H9 (cell line): ENCODE results near the gene INPP5A. TPM values are rescaled to one million over a fixed set of nuclear protein-coding genes. Genes with fewer than 3 reads are reported as not detected.

Experiments
- DNase-seq: peaks from one replicate; pipeline ENCODE4 v3.0.0-alpha.2; 2017
- H2AFZ ChIP-seq: one replicate; pipeline ENCODE4 v1.6.1; 2013; ENCODE audit warnings: mild to moderate bottlenecking, low read length, control low read depth, moderate library complexity
- H2AK5ac ChIP-seq: 2 replicates; pipeline ENCODE4 v1.6.1; 2013; ENCODE audit warnings: low read length, control low read depth, mixed read lengths; ENCODE audit not compliant: insufficient read length
- H2BK120ac ChIP-seq: one replicate; pipeline ENCODE4 v1.6.1; 2013; ENCODE audit warnings: low read depth, mild to moderate bottlenecking, low read length, control low read depth, inconsistent platforms; ENCODE audit not compliant: poor library complexity, severe bottlenecking
- H2BK12ac ChIP-seq: 2 replicates; pipeline ENCODE4 v1.6.1; 2013; ENCODE audit warnings: low read length, control low read depth, mixed read lengths, low read depth; ENCODE audit not compliant: insufficient read length
- H2BK15ac ChIP-seq: 2 replicates; pipeline ENCODE4 v1.6.1; 2013; ENCODE audit warnings: low read depth, low read length, control low read depth
- H2BK20ac ChIP-seq: one replicate; pipeline ENCODE4 v1.6.1; 2013; ENCODE audit warnings: low read depth, mild to moderate bottlenecking, low read length, control low read depth, inconsistent platforms; ENCODE audit not compliant: poor library complexity, severe bottlenecking
- H2BK5ac ChIP-seq: 2 replicates; pipeline ENCODE4 v1.6.1; 2013; ENCODE audit warnings: low read length, control low read depth, mixed read lengths; ENCODE audit not compliant: insufficient read length
- H3K14ac ChIP-seq: 2 replicates; pipeline ENCODE4 v1.6.1; 2013; ENCODE audit warnings: low read length, control low read depth; ENCODE audit not compliant: insufficient read depth
- H3K18ac ChIP-seq: 2 replicates; pipeline ENCODE4 v1.6.1; 2013; ENCODE audit warnings: low read depth, mild to moderate bottlenecking, mixed read lengths, low read length, control low read depth; ENCODE audit not compliant: insufficient read length
- H3K23ac ChIP-seq: 2 replicates; pipeline ENCODE4 v1.6.1; 2013; ENCODE audit warnings: low read length, control low read depth, mixed read lengths, low read depth; ENCODE audit not compliant: insufficient read length
- H3K23me2 ChIP-seq: 2 replicates; pipeline ENCODE4 v1.6.1; 2013; ENCODE audit warnings: low read depth, mild to moderate bottlenecking, mixed read lengths, low read length, control low read depth; ENCODE audit not compliant: insufficient read length, poor library complexity, severe bottlenecking
- H3K27ac ChIP-seq: 2 replicates; pipeline ENCODE4 v1.5.1; 2013; ENCODE audit warnings: low read length, control low read depth, mixed read lengths, low read depth; ENCODE audit not compliant: insufficient read length
- H3K27me3 ChIP-seq: 2 replicates; pipeline ENCODE4 v1.6.1; 2013; ENCODE audit warnings: low read length, control low read depth, inconsistent platforms; ENCODE audit not compliant: insufficient read depth
- H3K4ac ChIP-seq: 2 replicates; pipeline ENCODE4 v1.6.1; 2013; ENCODE audit warnings: low read depth, mild to moderate bottlenecking, control low read depth, inconsistent platforms, low read length, moderate library complexity
- H3K4me1 ChIP-seq: 2 replicates; pipeline ENCODE4 v1.6.1; 2013; ENCODE audit warnings: low read length, control low read depth, inconsistent platforms; ENCODE audit not compliant: insufficient read depth
- H3K4me2 ChIP-seq: 2 replicates; pipeline ENCODE4 v1.6.1; 2013; ENCODE audit warnings: low read length, control low read depth, mixed read lengths; ENCODE audit not compliant: insufficient read length, insufficient read depth
- H3K56ac ChIP-seq: 2 replicates; pipeline ENCODE4 v1.6.1; 2013; ENCODE audit warnings: low read depth, mild to moderate bottlenecking, mixed read lengths, low read length, control low read depth; ENCODE audit not compliant: insufficient read length
- H3K79me1 ChIP-seq: 2 replicates; pipeline ENCODE4 v1.6.1; 2013; ENCODE audit warnings: low read depth, mild to moderate bottlenecking, moderate library complexity, low read length, control low read depth, inconsistent platforms; ENCODE audit not compliant: insufficient read depth, poor library complexity, severe bottlenecking
- H3K79me2 ChIP-seq: 2 replicates; pipeline ENCODE4 v1.6.1; 2013; ENCODE audit warnings: low read length, control low read depth, inconsistent platforms; ENCODE audit not compliant: insufficient read depth
- H3K9ac ChIP-seq: 2 replicates; pipeline ENCODE4 v1.6.1; 2013; ENCODE audit warnings: low read length, control low read depth, mixed read lengths; ENCODE audit not compliant: insufficient read length; ENCODE audit errors: extremely low read depth
- H3K9me3 ChIP-seq: one replicate; pipeline ENCODE4 v1.6.1; 2013; ENCODE audit warnings: low read depth, low read length, inconsistent platforms; ENCODE audit not compliant: control insufficient read depth
- H3T11ph ChIP-seq: one replicate; pipeline ENCODE4 v1.6.1; 2013; ENCODE audit warnings: mild to moderate bottlenecking, low read length, control low read depth, inconsistent platforms
- H4K20me1 ChIP-seq: one replicate; pipeline ENCODE4 v1.6.1; 2013; ENCODE audit not compliant: control insufficient read depth, insufficient read length, insufficient read depth
- H4K5ac ChIP-seq: 2 replicates; pipeline ENCODE4 v1.6.1; 2013; ENCODE audit warnings: low read depth, mild to moderate bottlenecking, mixed read lengths, low read length, control low read depth; ENCODE audit not compliant: insufficient read length
- H4K8ac ChIP-seq: replicated peaks from 2 replicates; pipeline ENCODE4 v1.6.1; 2013; ENCODE audit warnings: low read length, control low read depth, mixed read lengths, low read depth; ENCODE audit not compliant: insufficient read length
- H4K91ac ChIP-seq: 2 replicates; pipeline ENCODE4 v1.6.1; 2013; ENCODE audit warnings: low read depth, mild to moderate bottlenecking, moderate library complexity, mixed read lengths, low read length, control low read depth; ENCODE audit not compliant: insufficient read length
- H3K27ac Mint-ChIP-seq, 3 experiments: 2 replicates in 2 of 3; 3 replicates in 1 of 3; pipeline ENCODE4 v1.8.0; 2020 to 2021; ENCODE audit warnings: mixed read lengths in 3 of 3, mild to moderate bottlenecking in 1 of 3, moderate library complexity in 1 of 3
- H3K27me3 Mint-ChIP-seq: 2 replicates; pipeline ENCODE4 v1.8.0; 2021; ENCODE audit warnings: low read depth, mild to moderate bottlenecking, moderate library complexity, mixed read lengths
- H3K36me3 Mint-ChIP-seq, 3 experiments: 2 replicates in 2 of 3; 3 replicates in 1 of 3; pipeline ENCODE4 v1.8.0; 2020 to 2021; ENCODE audit warnings: low read depth in 3 of 3, mixed read lengths in 3 of 3; ENCODE audit not compliant: insufficient read depth in 1 of 3
- H3K4me1 Mint-ChIP-seq, 2 experiments: 2 replicates each; pipeline ENCODE4 v1.8.0; 2020; ENCODE audit warnings: mixed read lengths in 2 of 2
- H3K4me3 Mint-ChIP-seq, 2 experiments: 2 replicates in 1 of 2; 3 replicates in 1 of 2; pipeline ENCODE4 v1.8.0; 2020 to 2021; ENCODE audit warnings: mild to moderate bottlenecking in 2 of 2, mixed read lengths in 2 of 2, moderate library complexity in 1 of 2
- H3K9me3 Mint-ChIP-seq, 2 experiments: 2 replicates in 1 of 2; 3 replicates in 1 of 2; pipeline ENCODE4 v1.8.0; 2020; ENCODE audit warnings: mild to moderate bottlenecking in 2 of 2, mixed read lengths in 2 of 2, moderate library complexity in 1 of 2
- WGBS: extraction: QIAGEN DNeasy Blood & Tissue Kit; methylation state at CpG from one replicate; pipeline ENCODE4 v1.1.7; 2013; ENCODE audit warnings: missing lambda C conversion rate, low lambda C conversion rate, mixed read lengths; ENCODE audit not compliant: insufficient read length; ENCODE audit errors: extremely low coverage; 5-methylcytosine and 5-hydroxymethylcytosine counted together
- total RNA-seq: library from RNA; stranded (reverse); gene quantifications from 2 replicates; pipeline ENCODE4 v1.2.1, GENCODE V29; 2021
- TF ChIP-seq, protein P1 (sequence below): fragments of 200-600 bp; sonication (generic); conservative IDR thresholded peaks from 3 replicates; pipeline ENCODE4 v1.8.0; 2021; ENCODE audit warnings: antibody characterized with exemption, mild to moderate bottlenecking

The INPP5A gene
- total RNA-seq, 1 experiment from 2014 or later = 17.7 TPM

DNA sequence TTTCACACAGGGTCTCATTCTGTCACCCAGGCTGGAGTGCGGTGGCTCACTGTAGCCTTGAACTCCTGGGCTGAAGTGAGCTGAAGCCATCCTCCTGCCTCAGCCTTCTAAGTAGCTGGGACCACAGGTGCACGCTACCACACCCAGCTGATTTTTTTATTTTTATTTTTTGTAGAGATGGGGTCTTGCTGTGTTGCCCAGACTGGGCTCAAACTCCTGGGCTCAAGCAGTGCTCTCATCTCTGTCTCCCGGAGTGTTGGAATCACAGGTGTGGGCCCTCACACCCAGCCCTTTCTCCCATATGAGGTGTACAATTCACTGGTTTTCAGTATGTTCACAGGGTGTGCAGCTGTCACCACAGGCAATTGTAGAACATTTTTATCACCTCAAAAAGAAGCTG, 5.2 kb downstream of the INPP5A start:
- WGBS = no CpG with 5 or more reads among the region's 3 CpGs
- no peak overlapping the region for H3K27ac Mint-ChIP-seq
- peaks cover 34 to 53% of the 10 kb centered on the region in 2 experiments for H3K4me1 Mint-ChIP-seq

More for the DNA sequence above, 5.2 kb downstream of the INPP5A start:
- no peaks in the 10 kb centered on the region; the same call in 1 of the 2 replicates for H3K4me1 ChIP-seq
- Mint-ChIP-seq H3K9me3 (no peaks in the 10 kb centered on the region), H3K27me3 (peaks cover 15% of the 10 kb centered on the region), H3K36me3 (peaks cover 0 to 2% (median 0%) of the 10 kb centered on the region in 3 experiments; a peak in 2 of 7 replicates), H3K4me3 (no peak overlapping the region; a peak in 1 of 5 replicates)
- H2BK12ac ChIP-seq = no peak overlapping the region
- H4K5ac ChIP-seq = no peak overlapping the region
- no peaks in the 10 kb centered on the region for H4K20me1 ChIP-seq
- H3K23me2 ChIP-seq = peaks cover 5% of the 10 kb centered on the region
- no peak overlapping the region for H3K18ac ChIP-seq
- H3K9me3 ChIP-seq = no peaks in the 10 kb centered on the region
- H3K4me2 ChIP-seq = no peak overlapping the region
- H2BK120ac ChIP-seq = no peak overlapping the region
- H3K27ac ChIP-seq = no peak overlapping the region
- H2AK5ac ChIP-seq = no peak overlapping the region
- no peak overlapping the region for H3K14ac ChIP-seq
- H2BK20ac ChIP-seq = no peak overlapping the region
- H2BK15ac ChIP-seq = no peak overlapping the region
- no peak overlapping the region for H3K56ac ChIP-seq
- peaks cover 2% of the 10 kb centered on the region; the same call in 1 of the 2 replicates for H3K79me2 ChIP-seq
- H3K79me1 ChIP-seq = peaks cover 5% of the 10 kb centered on the region
- TF ChIP-seq, protein P1, sequence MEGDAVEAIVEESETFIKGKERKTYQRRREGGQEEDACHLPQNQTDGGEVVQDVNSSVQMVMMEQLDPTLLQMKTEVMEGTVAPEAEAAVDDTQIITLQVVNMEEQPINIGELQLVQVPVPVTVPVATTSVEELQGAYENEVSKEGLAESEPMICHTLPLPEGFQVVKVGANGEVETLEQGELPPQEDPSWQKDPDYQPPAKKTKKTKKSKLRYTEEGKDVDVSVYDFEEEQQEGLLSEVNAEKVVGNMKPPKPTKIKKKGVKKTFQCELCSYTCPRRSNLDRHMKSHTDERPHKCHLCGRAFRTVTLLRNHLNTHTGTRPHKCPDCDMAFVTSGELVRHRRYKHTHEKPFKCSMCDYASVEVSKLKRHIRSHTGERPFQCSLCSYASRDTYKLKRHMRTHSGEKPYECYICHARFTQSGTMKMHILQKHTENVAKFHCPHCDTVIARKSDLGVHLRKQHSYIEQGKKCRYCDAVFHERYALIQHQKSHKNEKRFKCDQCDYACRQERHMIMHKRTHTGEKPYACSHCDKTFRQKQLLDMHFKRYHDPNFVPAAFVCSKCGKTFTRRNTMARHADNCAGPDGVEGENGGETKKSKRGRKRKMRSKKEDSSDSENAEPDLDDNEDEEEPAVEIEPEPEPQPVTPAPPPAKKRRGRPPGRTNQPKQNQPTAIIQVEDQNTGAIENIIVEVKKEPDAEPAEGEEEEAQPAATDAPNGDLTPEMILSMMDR = no peak
- no peak overlapping the region for H2AFZ ChIP-seq
- H3T11ph ChIP-seq = no peak overlapping the region
- H3K27me3 ChIP-seq = no peaks in the 10 kb centered on the region; the same call in 1 of the 2 replicates
- no peak overlapping the region for H3K23ac ChIP-seq
- no peak for DNase-seq
- no peak overlapping the region for H4K8ac ChIP-seq
- H3K4ac ChIP-seq = no peak overlapping the region
- no peak overlapping the region for H3K9ac ChIP-seq
- H4K91ac ChIP-seq = no peak overlapping the region
- H2BK5ac ChIP-seq = no peak overlapping the region
